Measurements from ENCODE around the gene RHOC.

Gene RHOC

GRCh38 chr1:112720800-112721199 lies 13.9 kb upstream of the RHOC start:
- no peak overlapping the region for H3K4me3 ChIP-seq
- H3K9ac ChIP-seq = no peak overlapping the region
- no peaks in the 10 kb centered on the region for H3K36me3 ChIP-seq
- H3K27me3 ChIP-seq = peaks cover 0 to 4% (median 0%) of the 10 kb centered on the region in 11 experiments; a peak in 2 of 22 replicates
- H3K4me1 ChIP-seq = peaks cover 16 to 40% (median 31%) of the 10 kb centered on the region in 10 experiments
- peak overlapping the region in 2 of 11 experiments; percentile 41 to 52; a peak in 4 of 22 replicates for H3K4me2 ChIP-seq
- H4K20me1 ChIP-seq = peaks cover 0 to 3% (median 0%) of the 10 kb centered on the region in 11 experiments; a peak in 3 of 22 replicates
- no peaks in the 10 kb centered on the region for H3K9me3 ChIP-seq (replicated peaks in 1 of 11)
- TF ChIP-seq Cebpa-rat (IDR thresholded peaks at IDR 0.05) = no peak
- no peak overlapping the region for H3K27ac ChIP-seq

- TF ChIP-seq Cebpa-rat (IDR thresholded peaks at IDR 0.05) = no peak
- no peaks in the 10 kb centered on the region for H3K36me3 ChIP-seq
- H3K9ac ChIP-seq = no peak overlapping the region
- peaks cover 0 to 8% (median 2%) of the 10 kb centered on the region in 11 experiments; a peak in 12 of 22 replicates for H4K20me1 ChIP-seq
- H3K4me2 ChIP-seq = no peak overlapping the region
- peaks cover 0 to 7% (median 4%) of the 10 kb centered on the region in 11 experiments; a peak in 16 of 22 replicates for H3K27me3 ChIP-seq
- no peaks in the 10 kb centered on the region for H3K9me3 ChIP-seq (replicated peaks in 1 of 11)
- H3K4me3 ChIP-seq = no peak overlapping the region
- peaks cover 21 to 43% (median 35%) of the 10 kb centered on the region in 10 experiments for H3K4me1 ChIP-seq
- no peak overlapping the region for H3K27ac ChIP-seq
These were observed 12.8 kb upstream of the RHOC start for GRCh38 chr1:112719706-112720105.

- peaks cover 30 to 51% (median 43%) of the 10 kb centered on the region in 10 experiments for H3K4me1 ChIP-seq
- no peak for TF ChIP-seq Cebpa-rat (IDR thresholded peaks at IDR 0.05)
- H3K27me3 ChIP-seq = peaks cover 0 to 16% (median 11%) of the 10 kb centered on the region in 11 experiments; a peak in 17 of 22 replicates
- H4K20me1 ChIP-seq = peaks cover 0 to 17% (median 9%) of the 10 kb centered on the region in 11 experiments; a peak in 15 of 22 replicates
- no peaks in the 10 kb centered on the region for H3K9me3 ChIP-seq (replicated peaks in 1 of 11)
- no peak overlapping the region for H3K27ac ChIP-seq
- peak overlapping the region; percentile 57 to 87 (median 81) for H3K4me2 ChIP-seq
- no peaks in the 10 kb centered on the region for H3K36me3 ChIP-seq
- peak overlapping the region in 5 of 10 experiments; percentile 21 to 56 (median 44); a peak in 9 of 20 replicates for H3K4me3 ChIP-seq
- peak overlapping the region in 4 of 11 experiments; percentile 26 to 43 (median 38); a peak in 4 of 22 replicates for H3K9ac ChIP-seq
These were observed 11.9 kb upstream of the RHOC start for GRCh38 chr1:112718691-112719418.

GRCh38 chr1:112717263-112717873 lies 10.4 kb upstream of the RHOC start:
- no peak overlapping the region for H3K27ac ChIP-seq
- no peak for TF ChIP-seq Cebpa-rat (IDR thresholded peaks at IDR 0.05)
- no peaks in the 10 kb centered on the region for H3K9me3 ChIP-seq (replicated peaks in 1 of 11)
- H3K27me3 ChIP-seq = peaks cover 0 to 18% (median 11%) of the 10 kb centered on the region in 11 experiments; a peak in 17 of 22 replicates
- H4K20me1 ChIP-seq = peaks cover 0 to 18% (median 10%) of the 10 kb centered on the region in 11 experiments; a peak in 15 of 22 replicates
- no peak overlapping the region for H3K4me2 ChIP-seq
- H3K4me3 ChIP-seq = no peak overlapping the region
- H3K9ac ChIP-seq = 0 out of 22 replicates have a peak overlapping the region, but pooled peaks of 1 of the 11 experiments have one; percentile 14
- peaks cover 32 to 52% (median 42%) of the 10 kb centered on the region in 10 experiments for H3K4me1 ChIP-seq
- no peaks in the 10 kb centered on the region for H3K36me3 ChIP-seq

GRCh38 chr1:112716133-112716720 lies 9.3 kb upstream of the RHOC start:
- Histone ChIP-seq H3K36me3 (no peaks in the 10 kb centered on the region), H3K9ac (peak overlapping the region; percentile 43 to 73 (median 66); a peak in 16 of 22 replicates)
- TF ChIP-seq Cebpa-rat (IDR thresholded peaks at IDR 0.05) = no peak

GRCh38 chr1:112715264-112716053 lies 8.5 kb upstream of the RHOC start, which contains the start of gene PPM1J:
Gene PPM1J, minus strand, starts transcription at chr1:112715332. Its CDS starts 31 bp downstream, at chr1:112715301.
- peak within 1 kb of the TSS in 6 of 11 experiments; percentile 6 to 46 (median 20); a peak in 6 of 22 replicates for H3K27ac ChIP-seq

More at GRCh38 chr1:112716133-112716720, 9.3 kb upstream of the RHOC start:
- peak overlapping the region; percentile 64 to 80 (median 67) for H3K4me3 ChIP-seq
- peak overlapping the region; percentile 97 to 100 (median 100) for H3K4me2 ChIP-seq
- H3K4me1 ChIP-seq = peaks cover 32 to 56% (median 46%) of the 10 kb centered on the region in 10 experiments
- H3K9me3 ChIP-seq (replicated peaks in 1 of 11) = no peaks in the 10 kb centered on the region
- H4K20me1 ChIP-seq = peaks cover 0 to 18% (median 10%) of the 10 kb centered on the region in 11 experiments; a peak in 15 of 22 replicates
- H3K27ac ChIP-seq = no peak overlapping the region
- H3K27me3 ChIP-seq = peaks cover 0 to 18% (median 11%) of the 10 kb centered on the region in 11 experiments; a peak in 17 of 22 replicates

GRCh38 chr1:112714313-112715263 lies 7.7 kb upstream of the RHOC start:
- Histone ChIP-seq H3K27ac (peak overlapping the region in 5 of 11 experiments; percentile 6 to 29 (median 13); a peak in 5 of 22 replicates), H3K36me3 (no peaks in the 10 kb centered on the region), H3K9me3 (replicated peaks in 1 of 11) (no peaks in the 10 kb centered on the region), H3K4me3 (peak overlapping the region; percentile 64 to 80 (median 67)), H3K4me2 (peak overlapping the region; percentile 97 to 100 (median 100)), H3K9ac (peak overlapping the region; percentile 21 to 73 (median 55); a peak in 21 of 22 replicates), H4K20me1 (peaks cover 0 to 18% (median 10%) of the 10 kb centered on the region in 11 experiments; a peak in 15 of 22 replicates), H3K4me1 (peaks cover 26 to 60% (median 53%) of the 10 kb centered on the region in 10 experiments), H3K27me3 (peaks cover 0 to 18% (median 11%) of the 10 kb centered on the region in 11 experiments; a peak in 17 of 22 replicates)
- TF ChIP-seq Cebpa-rat (IDR thresholded peaks at IDR 0.05) = no peak

More at GRCh38 chr1:112715264-112716053, 8.5 kb upstream of the RHOC start, which contains the start of gene PPM1J:
- no peak for TF ChIP-seq Cebpa-rat (IDR thresholded peaks at IDR 0.05)
- Histone ChIP-seq H3K4me1 (peaks cover 30 to 60% (median 53%) of the 10 kb centered on the region in 10 experiments), H4K20me1 (peaks cover 0 to 18% (median 10%) of the 10 kb centered on the region in 11 experiments; a peak in 15 of 22 replicates), H3K9ac (peak within 1 kb of the TSS; percentile 52 to 73 (median 67)), H3K27me3 (peaks cover 0 to 18% (median 11%) of the 10 kb centered on the region in 11 experiments; a peak in 17 of 22 replicates), H3K4me2 (peak within 1 kb of the TSS; percentile 97 to 100 (median 100)), H3K36me3 (no peaks in the 10 kb centered on the region), H3K9me3 (replicated peaks in 1 of 11) (no peaks in the 10 kb centered on the region), H3K4me3 (peak within 1 kb of the TSS; percentile 64 to 80 (median 67))
